Measurements from ENCODE around the gene HOXB6.

The HOXB6 gene

DNA sequence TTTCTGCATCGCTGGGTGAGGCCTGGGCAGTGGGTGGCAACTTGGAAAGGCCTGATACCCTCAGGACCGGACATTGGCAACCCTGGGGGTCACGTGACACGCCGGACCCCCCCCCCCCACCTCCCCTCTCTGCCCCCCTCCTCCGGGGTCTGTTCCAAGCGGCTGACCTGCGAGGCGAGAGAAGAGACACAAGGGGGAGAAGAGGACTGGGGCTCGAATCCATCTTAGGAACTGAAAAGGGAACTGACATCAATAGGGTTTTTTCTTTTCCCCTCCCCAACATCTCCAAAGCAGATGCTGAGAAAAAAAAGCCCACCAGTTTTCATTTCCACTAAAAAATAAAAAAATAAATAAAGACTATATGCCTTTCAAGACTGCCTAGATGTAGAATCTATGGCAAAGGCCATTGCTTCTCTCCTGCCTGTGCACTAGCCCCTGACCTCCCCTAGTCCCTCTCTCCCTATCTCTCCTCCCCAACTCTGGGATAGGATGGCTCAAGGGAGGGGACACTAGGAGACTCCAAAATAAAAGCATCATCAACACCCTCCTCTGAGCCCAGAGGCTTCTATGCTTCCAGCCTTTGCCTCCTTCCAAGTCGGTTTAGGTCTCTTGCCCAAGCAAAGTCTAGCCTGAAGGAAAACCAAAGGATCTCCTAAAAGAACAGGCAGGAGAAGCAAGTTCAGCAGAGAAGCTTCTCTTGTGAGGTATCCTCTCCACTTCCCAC lies 52.2 kb downstream of the HOXB6 start:
- no peak for DNase-seq (ENCODE audit: low spot score)

DNA sequence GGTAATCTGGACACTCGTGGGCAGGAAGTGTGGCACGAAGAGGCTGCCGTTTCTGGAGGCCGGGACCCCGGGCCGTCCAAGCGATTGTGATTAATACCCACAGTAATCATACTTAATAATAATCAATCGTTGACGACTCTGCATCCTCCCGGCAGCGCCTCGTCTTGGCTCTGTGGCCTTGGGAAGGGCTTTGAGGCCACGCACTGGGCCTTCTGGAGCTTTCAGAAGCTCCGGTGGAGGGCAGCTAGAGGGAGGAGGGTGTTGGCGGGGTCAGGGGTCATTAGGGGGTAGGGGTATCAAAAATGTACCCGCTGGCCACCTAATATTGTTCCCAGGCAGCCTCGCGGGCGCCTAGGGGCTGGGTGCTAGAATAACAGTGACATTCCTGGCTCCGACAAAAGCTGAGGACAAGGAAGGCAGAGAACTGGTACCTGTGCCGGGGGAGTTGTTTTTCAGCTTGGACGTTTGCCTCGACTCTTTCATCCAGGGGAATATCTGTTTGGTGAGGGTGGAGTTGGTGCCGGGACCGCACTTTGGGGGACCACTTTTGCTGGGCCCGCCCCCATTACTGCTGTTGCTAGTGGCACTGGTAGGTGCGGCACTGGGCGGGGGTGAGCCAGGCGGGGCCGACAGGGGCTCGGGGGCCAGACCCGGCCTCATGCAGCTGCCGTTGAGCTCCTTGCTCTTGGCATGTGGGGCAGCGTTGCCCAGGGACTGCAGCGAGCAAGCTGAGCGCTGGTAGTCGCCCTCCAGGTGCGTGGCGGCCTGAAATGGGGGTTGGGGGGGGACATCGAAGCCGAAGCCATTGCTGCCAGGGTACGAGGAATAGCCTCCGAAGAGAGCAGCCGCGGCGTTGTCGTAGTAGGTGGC lies 53.0 kb downstream of the HOXB6 start:
- DNase-seq (ENCODE audit: low spot score): no peak

DNA sequence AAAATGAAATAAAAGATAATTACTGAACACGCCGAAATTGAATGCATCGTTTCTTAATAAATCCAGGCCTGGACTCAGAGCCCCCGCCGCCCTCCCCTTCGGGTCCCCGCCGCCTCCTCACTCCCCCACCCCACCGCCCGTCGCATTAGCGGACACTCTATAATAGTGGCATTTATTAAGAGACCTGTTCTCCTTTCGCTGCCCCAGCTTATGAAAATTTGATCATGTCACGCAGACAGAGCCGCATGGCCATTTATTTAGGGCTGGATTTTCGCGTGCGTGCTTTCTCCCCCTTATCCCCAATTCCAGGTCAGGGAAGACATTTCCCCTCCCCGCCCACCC lies 53.6 kb downstream of the HOXB6 start:
- DNase-seq (ENCODE audit: low spot score): no peak

DNA sequence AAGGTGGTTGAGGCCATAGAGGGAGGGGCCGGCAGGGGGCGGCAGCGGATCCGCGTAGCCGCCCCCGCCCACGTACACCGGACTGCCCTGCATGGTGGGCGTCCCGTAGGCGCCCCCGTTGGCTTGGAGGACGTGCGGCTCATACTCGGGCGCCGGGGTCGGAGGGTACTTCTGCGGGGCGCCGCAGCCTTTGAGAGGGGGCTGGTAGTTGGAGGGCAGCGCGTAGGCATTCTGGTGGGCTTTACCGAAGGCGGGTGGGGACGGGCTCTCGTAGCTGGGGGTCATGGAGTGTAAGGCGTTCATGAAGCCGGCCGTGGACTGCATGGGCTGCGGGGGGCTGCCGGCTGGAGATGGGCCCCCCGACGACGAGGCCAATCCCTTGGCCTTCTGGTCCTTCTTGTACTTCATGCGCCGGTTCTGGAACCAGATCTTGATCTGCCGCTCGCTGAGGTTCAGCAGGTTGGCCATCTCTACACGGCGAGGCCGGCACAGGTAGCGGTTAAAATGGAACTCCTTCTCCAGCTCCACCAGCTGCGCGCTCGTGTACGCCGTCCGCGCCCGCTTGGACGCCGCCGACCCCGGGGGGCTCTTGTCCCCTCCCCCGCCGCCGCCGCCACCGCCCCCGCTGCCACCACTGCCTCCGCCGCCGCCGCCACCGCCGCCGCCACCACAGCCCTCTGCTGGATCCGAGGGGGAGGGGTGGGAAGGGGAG lies 54.1 kb downstream of the HOXB6 start:
- DNase-seq (ENCODE audit: low spot score): no peak

DNA sequence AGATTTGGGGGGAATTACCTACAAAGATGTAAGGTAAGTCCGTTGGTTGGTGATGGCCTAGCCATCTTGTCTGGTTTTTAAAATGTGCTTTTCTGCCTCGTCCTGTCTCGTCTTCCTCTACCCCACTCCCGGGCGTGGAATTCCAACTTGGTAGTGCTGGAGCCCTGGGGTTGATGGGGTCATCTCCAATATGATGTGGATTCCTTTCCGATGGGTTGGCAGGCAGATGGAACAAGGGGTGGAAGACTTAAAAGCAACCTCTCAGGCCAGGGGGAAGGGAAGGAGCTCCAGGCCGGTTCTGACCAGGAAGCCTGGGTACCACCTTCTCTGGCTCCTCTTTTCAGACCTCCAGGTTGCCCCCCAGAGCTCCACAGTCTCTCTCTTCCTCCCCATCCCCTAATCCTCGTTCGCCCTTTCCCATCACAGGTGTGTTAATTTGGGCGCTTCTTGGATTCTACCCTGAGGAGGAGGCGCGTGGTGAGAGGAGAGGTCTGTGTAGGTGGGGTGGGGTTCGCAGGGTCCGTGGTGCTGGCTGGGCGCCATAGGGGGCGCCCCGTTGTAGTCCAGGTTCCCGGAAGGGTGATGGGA lies 54.8 kb downstream of the HOXB6 start:
- DNase-seq (ENCODE audit: low spot score): no peak

DNA sequence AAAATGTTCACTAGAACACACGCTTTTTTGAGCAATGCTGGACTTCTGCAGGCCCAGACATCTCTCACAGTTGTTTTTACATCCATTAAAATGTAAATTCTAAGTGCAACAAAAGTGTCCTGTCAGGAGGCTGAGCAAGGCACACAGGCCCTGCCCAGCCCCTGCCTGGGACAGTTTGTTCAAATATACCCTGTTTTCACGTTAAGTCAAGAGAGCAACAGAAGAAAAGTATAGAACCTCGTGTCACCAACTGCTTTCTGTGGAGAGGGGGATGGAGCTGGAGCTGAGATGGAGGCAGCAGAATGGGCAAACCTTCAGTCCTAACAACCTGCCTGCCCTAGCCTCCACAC lies 55.5 kb downstream of the HOXB6 start:
- DNase-seq (ENCODE audit: low spot score): no peak

DNA sequence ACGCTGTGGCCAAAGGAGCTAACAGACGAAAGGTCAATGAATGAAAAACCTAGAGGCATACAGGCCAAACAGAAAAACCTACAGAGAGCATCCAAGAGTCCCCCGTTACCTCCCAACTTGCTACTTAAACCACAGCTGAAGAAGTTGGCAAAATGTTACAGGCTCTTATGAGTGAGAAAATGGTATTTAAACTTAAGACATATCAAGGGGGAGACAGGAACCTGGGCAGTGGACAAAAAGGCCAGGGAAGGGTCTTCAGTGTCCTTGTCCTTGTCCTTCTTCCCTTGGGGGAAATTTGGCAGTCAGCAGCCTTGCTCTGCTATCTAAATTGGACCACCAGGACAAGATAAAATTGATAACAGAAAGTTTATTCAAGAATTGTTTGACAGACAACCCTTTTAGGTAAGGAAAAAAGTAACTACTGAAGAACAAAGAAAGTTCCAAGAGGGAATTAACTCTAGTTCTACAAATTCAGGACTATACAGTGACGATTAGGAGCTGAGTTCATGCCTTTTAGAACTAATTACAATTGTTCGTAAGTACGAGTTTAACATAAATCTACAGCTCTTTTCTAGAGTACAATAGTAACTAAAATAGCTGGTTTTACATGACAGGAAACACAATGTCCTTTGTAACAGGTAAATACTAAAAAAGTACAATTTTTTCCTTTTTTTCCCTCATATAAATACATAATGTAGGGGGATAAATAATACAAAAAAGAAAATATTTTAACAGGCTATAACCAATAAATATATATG lies 56.1 kb downstream of the HOXB6 start:
- no peak for DNase-seq (ENCODE audit: low spot score)

DNA sequence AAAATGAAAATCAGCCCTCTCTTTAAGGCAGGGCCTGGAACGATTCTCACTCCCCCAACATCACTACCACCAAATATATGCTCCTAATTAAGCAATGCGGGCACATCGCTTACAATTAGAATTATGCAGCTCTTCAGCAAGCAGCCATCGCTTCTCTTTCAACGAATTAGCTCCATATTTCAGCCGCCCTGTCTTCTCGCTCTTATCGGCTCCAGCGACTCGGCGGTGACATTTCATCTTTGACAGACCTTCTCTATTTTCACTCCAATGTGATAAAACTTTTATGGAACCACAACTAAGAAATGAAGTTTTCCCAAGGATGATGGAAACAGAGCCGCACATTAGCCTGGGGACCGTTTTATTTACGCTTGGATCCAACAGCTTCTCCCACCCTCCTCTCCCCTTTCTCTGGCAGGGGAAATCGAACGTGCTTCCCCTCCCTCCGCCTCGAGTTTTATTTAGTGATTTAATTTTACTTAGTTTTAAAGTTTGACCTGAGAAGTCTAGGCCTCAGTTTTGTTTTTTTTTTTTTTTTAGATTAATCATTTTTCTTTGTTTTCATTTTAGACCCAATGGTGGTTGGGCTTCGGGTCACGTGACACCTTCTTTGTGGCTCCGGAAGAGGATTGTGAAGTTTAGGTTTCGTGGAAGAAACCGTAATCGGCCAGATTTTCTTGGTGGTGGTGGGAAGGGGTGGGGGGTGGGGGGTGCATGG lies 56.8 kb downstream of the HOXB6 start:
- no peak for DNase-seq (ENCODE audit: low spot score)

DNA sequence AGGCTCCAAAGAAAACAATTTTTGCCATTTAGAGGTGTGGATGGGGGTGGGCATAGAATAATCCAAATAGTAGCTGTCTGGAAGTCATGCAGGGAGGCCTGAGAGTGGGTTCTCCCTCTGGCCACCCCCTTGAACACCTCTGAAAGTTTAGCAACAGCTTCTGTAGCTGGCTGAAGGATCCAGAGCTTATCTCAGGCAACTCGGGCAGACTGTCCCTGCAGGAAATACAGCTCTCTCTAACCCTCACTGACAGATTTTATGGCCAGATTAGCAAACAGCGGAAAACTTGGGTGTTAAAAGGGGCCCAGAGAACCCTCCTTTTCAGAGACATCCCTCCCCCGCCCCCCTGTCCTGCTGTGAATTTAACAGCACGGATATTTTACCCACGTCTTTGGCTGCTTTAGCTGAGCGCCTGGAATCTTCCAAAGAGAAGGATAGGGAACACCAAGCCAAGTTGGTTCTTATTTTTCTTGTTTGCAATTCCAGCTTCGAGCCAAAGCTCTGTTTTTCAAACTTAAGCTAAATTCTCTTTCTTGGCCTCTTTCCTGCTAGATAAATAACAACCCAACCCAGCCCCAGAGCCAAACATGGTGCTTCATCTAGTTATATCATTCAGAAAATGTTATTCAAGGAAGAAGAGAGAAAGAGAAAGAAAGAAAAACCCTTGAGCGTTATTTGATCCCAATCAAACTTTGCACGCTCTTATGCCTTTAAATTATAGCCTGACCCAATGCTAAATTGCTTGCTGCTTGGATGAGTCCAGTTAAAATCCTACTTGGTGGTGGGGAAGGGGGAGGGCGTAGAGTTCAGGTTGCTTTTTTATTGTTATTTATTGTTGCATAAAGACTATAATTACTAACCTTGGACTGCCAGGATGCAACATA lies 57.6 kb downstream of the HOXB6 start:
- DNase-seq (ENCODE audit: low spot score): no peak

DNA sequence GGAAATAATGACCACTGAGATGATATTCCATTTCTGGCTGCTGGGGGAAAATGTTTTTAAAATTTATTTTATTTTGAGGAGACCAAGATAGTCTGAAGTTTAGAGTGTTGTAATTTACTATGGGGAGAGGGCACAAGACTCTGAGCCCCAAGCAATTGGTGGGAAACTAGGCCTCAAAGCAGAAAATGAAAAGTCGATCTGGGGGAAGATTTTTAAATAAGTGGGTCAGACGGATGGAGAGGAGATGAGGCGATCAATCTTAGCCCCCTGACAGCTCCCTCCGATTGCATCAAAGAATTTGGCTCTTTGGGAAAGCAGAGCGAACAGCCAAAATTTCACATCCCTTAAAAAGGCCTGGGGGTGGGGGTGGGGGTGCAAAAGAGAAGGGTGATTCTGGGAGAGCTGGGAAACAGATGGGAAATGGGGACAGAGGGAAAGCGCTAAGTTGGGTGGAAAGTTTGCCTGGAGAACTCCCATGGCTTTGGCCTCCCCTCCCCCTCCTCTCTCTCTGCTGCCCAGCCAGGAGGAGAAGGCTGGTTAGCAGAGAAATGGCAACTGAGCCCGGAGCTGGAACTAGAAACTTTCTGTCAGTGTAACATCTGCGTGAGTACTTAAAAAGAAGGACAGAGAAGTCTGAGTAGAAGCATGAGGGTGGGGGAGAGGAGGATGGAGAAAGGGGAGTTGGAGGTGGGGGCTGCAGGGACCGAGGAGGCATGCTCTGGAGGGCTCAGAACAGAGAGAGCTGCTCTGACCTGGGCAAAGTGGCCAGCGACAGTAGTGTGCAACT lies 58.5 kb downstream of the HOXB6 start:
- DNase-seq (ENCODE audit: low spot score): no peak
